Ovary (tissue), 3 donors: ENCODE measurements around the gene DMRT3.

ENCODE experiments used
- CTCF ChIP-seq, 3 donors: fragments of 450-650 bp in 2 of 3; fragments of 200-600 bp in 1 of 3; IDR thresholded peaks; one replicate each; pipeline versions ENCODE4 v1.5.1 to v1.8.0; 2016 to 2022; ENCODE audit warnings: antibody characterized with exemption in 3 of 3, mild to moderate bottlenecking in 1 of 3
- EP300 ChIP-seq: sonication (generic); formaldehyde crosslinking; IDR thresholded peaks from one replicate; pipeline ENCODE4 v1.6.1; 2017; ENCODE audit warnings: antibody characterized with exemption
- POLR2A ChIP-seq: fragments of 450-650 bp; IDR thresholded peaks from one replicate; pipeline ENCODE4 v1.6.1; 2017; ENCODE audit warnings: antibody characterized with exemption, mild to moderate bottlenecking, moderate library complexity
- donor health status: DM: no; HTN: no; CAD: no.

GRCh38 chr9:1031951-1032601 lies 55.6 kb downstream of the DMRT3 start:
- TF ChIP-seq CTCF (IDR thresholded peaks at IDR 0.05) = no peak
- no peak for TF ChIP-seq EP300
- TF ChIP-seq POLR2A = no peak
